Progenitor cell of endocrine pancreas (in vitro differentiated cells): ENCODE results near the gene SNF8. TPM values are rescaled to one million over a fixed set of nuclear protein-coding genes. Genes with fewer than 3 reads are reported as not detected.
A peak's percentile ranks its signal among the peaks of the same experiment; 100 is the strongest.
"Not testable (repeated sequence)": the region's sequence is repeated elsewhere in the genome, so short reads cannot be mapped to it uniquely, and the experiment has no call there.

Experiments used
- DNase-seq: peaks from one replicate; pipeline ENCODE4 v3.0.0; 2021; ENCODE audit warnings: low spot score; ENCODE audit not compliant: unreplicated experiment
- H3K27ac Mint-ChIP-seq: 2 replicates; pipeline ENCODE4 v1.8.0; 2021; ENCODE audit warnings: mild to moderate bottlenecking, moderate library complexity, mixed read lengths
- H3K27me3 Mint-ChIP-seq: 2 replicates; pipeline ENCODE4 v1.8.0; 2021; ENCODE audit warnings: mixed read lengths
- H3K36me3 Mint-ChIP-seq: 2 replicates; pipeline ENCODE4 v1.8.0; 2022; ENCODE audit warnings: mixed read lengths; ENCODE audit not compliant: insufficient read depth
- H3K4me1 Mint-ChIP-seq: 2 replicates; pipeline ENCODE4 v1.8.0; 2021; ENCODE audit warnings: low read depth, mixed read lengths
- H3K4me3 Mint-ChIP-seq: 2 replicates; pipeline ENCODE4 v1.8.0; 2021; ENCODE audit warnings: low read depth, mild to moderate bottlenecking, moderate library complexity, mixed read lengths
- H3K9me3 Mint-ChIP-seq: 2 replicates; pipeline ENCODE4 v1.8.0; 2021; ENCODE audit warnings: low read depth, mixed read lengths
- total RNA-seq: library from RNA; stranded (reverse); gene quantifications from 2 replicates; pipeline ENCODE4 v1.2.1, GENCODE V29; 2021
- TF ChIP-seq, protein P1 (sequence below): fragments of 200-600 bp; sonication (generic); IDR thresholded peaks from one replicate; pipeline ENCODE4 v1.5.0; 2021; ENCODE audit warnings: antibody characterized with exemption, mild to moderate bottlenecking; ENCODE audit not compliant: unreplicated experiment

The SNF8 gene
- total RNA-seq, 1 donor from 2014 or later, result 128 TPM

DNA sequence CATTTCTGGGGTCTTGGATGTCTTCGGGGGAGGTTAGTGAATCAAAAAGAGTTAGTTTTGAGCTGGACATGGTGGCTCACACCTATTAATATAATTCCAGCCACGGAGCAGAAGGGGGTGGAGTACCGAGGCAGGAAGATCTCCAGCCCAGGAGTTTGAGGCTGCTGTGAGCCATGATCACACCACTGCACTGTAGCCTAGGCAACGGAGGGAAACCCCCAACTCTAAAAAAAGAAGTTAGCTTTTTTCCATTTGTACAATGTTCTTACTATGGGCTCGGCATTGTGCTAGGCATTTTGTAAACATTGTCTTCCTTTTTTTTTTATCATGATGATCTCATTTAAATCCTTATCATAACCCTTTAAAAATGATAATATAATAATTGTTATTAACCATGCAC, 8.3 kb upstream of the SNF8 start:
- H3K36me3 Mint-ChIP-seq, result no peaks in the 10 kb centered on the region
- H3K4me3 Mint-ChIP-seq, result no peak overlapping the region
- no peaks in the 10 kb centered on the region for H3K27me3 Mint-ChIP-seq
- no peak for DNase-seq
- peak overlapping the region; percentile 82 for H3K27ac Mint-ChIP-seq
- H3K9me3 Mint-ChIP-seq, result no peaks in the 10 kb centered on the region
- peaks cover 10% of the 10 kb centered on the region for H3K4me1 Mint-ChIP-seq
- TF ChIP-seq, protein P1, sequence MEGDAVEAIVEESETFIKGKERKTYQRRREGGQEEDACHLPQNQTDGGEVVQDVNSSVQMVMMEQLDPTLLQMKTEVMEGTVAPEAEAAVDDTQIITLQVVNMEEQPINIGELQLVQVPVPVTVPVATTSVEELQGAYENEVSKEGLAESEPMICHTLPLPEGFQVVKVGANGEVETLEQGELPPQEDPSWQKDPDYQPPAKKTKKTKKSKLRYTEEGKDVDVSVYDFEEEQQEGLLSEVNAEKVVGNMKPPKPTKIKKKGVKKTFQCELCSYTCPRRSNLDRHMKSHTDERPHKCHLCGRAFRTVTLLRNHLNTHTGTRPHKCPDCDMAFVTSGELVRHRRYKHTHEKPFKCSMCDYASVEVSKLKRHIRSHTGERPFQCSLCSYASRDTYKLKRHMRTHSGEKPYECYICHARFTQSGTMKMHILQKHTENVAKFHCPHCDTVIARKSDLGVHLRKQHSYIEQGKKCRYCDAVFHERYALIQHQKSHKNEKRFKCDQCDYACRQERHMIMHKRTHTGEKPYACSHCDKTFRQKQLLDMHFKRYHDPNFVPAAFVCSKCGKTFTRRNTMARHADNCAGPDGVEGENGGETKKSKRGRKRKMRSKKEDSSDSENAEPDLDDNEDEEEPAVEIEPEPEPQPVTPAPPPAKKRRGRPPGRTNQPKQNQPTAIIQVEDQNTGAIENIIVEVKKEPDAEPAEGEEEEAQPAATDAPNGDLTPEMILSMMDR, result no peak

DNA sequence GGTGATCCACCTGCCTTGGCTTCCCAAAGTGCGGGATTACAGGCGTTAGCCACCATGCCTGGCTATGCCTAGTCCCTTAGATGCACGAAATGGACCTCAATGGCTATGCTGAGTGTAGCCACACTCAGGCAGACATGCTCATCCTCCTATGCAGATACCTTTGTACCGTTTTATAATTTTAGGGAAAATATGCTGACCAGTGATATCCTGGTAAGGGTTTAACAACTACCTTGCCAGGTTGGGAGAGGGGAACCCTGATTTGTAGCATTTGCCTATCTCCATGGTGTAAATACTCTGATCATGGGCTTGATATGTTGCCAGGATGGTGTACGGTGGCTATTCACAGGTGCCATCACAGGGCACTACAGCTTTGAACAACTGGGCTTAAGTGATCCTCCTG, 6.9 kb upstream of the SNF8 start:
- no peaks in the 10 kb centered on the region for H3K9me3 Mint-ChIP-seq
- H3K27me3 Mint-ChIP-seq, result no peaks in the 10 kb centered on the region
- no peaks in the 10 kb centered on the region for H3K36me3 Mint-ChIP-seq
- TF ChIP-seq, protein P1, result no peak
- H3K27ac Mint-ChIP-seq, result no peak overlapping the region
- H3K4me3 Mint-ChIP-seq, result no peak overlapping the region
- peaks cover 9% of the 10 kb centered on the region for H3K4me1 Mint-ChIP-seq
- DNase-seq, result no peak

DNA sequence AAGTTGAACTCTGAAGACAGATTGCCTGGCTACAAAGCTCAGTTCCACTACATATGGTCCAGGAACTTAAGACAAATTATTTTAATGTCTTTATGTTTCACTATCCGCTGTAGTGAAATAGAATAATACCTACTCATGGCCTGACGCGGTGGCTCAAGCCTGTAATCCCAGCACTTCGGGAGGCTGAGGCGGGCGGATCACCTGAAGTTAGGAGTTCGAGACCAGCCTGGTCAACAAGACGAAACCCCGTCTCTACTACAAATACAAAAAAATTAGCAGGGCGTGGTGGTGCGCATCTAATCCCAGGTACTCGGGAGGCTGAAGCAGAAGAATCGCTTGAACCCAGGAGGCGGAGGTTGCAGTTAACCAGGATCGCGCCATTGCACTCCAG, 614 bp upstream of the SNF8 start:
- H3K4me1 Mint-ChIP-seq, result peaks cover 11% of the 10 kb centered on the region
- not testable (repeated sequence) for H3K36me3 Mint-ChIP-seq, H3K9me3 Mint-ChIP-seq, H3K27me3 Mint-ChIP-seq, DNase-seq
- peak overlapping the region; percentile 96 for H3K27ac Mint-ChIP-seq
- H3K4me3 Mint-ChIP-seq, result peak overlapping the region; percentile 99

DNA sequence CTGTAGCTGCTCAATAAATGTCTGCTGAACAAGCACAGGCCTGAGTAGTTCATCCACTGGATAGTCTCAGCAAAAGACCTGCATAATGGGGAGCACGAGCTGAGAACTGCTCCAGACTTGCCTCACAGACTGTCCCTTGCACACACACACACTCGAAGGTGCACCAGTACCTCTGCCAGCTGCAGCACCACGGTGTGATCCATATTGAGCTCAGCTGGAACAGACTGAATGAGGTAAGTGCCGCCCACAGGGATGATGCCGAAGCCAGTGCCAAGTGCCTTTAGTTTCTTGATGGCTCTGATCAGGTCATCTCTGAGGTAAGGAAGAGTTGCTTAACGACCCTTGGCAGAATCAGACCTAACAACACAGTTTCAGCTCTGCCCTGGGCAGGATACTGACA, 11.6 kb downstream of the SNF8 start:
- Mint-ChIP-seq H3K36me3 (peaks cover 25% of the 10 kb centered on the region), H3K9me3 (no peaks in the 10 kb centered on the region), H3K4me1 (no peaks in the 10 kb centered on the region), H3K27me3 (no peaks in the 10 kb centered on the region), H3K4me3 (no peak overlapping the region), H3K27ac (no peak overlapping the region)
- TF ChIP-seq, protein P1, result no peak
- DNase-seq, result no peak

DNA sequence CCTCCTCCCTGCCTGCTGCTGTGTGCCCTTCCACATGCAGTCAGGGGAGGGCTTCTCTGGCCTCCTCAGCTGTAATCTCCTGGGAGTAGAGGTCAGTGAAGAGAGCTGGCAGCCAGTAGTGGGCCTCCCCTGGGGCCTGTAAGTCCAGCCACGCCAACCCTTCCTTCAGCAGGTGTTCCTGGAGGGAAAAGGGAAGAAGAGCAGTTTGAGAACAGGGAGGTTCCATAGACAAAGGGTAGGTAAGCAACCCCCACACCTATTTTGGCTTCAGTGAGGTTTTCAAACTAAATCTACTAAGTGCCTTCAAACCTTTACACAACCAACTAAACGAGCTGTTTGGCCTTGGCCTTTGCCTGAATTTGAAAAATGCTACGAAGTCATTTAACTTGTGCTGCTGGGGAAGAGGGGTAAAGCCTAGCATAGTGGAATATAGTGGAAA, 14.2 kb downstream of the SNF8 start:
- no peak for DNase-seq
- TF ChIP-seq, protein P1, result no peak
- H3K4me1 Mint-ChIP-seq, result no peaks in the 10 kb centered on the region
- no peaks in the 10 kb centered on the region for H3K9me3 Mint-ChIP-seq
- peaks cover 23% of the 10 kb centered on the region for H3K36me3 Mint-ChIP-seq
- H3K27me3 Mint-ChIP-seq, result no peaks in the 10 kb centered on the region
- no peak overlapping the region for H3K4me3 Mint-ChIP-seq
- H3K27ac Mint-ChIP-seq, result no peak overlapping the region

DNA sequence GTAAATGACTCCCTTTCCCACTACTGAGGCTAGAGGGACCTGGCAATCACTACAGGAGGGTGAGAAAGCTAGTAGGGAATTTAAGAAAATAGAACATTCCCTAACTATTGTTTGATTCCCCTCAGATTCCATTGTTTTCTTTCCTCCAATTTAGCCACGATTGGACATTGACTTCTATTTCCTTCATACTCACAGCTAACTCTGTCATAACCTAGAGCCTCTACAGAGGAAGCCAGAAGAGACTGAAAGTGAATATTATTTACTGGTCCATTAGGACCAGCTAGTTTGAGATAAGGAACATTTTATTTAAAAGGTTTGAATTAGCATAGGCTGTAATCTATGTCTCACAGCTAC, 14.9 kb downstream of the SNF8 start:
- H3K36me3 Mint-ChIP-seq, result peaks cover 22% of the 10 kb centered on the region
- H3K27ac Mint-ChIP-seq, result peak overlapping the region; percentile 86
- TF ChIP-seq, protein P1, result no peak
- H3K27me3 Mint-ChIP-seq, result no peaks in the 10 kb centered on the region
- no peak overlapping the region for H3K4me3 Mint-ChIP-seq
- H3K4me1 Mint-ChIP-seq, result no peaks in the 10 kb centered on the region
- no peaks in the 10 kb centered on the region for H3K9me3 Mint-ChIP-seq
- DNase-seq, result no peak
